Endothelial cell of umbilical vein (primary cell): ENCODE measurements around the gene CHURC1. TPM values are rescaled to one million over a fixed set of nuclear protein-coding genes. Genes with fewer than 3 reads are reported as not detected.

ENCODE experiments used
- BruUV-seq: library from RNA; stranded (reverse); fragments of 400-500 nt; replicated peaks from 2 replicates; lab custom pipeline; 2021; lab: Mats Ljungman, UMichigan
- CTCF ChIA-PET: fragments of 300-600, 350-600 bp; sonication (Branson Sonifier 250); formaldehyde crosslinking; loops from one replicate; lab custom pipeline; 2021; ENCODE audit warnings: antibody characterized with exemption, inconsistent platforms; lab: Charles Lee
- POLR2A ChIA-PET: fragments of 300-600, 350-600 bp; sonication (Branson Sonifier 250); formaldehyde crosslinking; loops from one replicate; lab custom pipeline; 2021; ENCODE audit warnings: antibody characterized with exemption, inconsistent platforms; lab: Charles Lee
- DNase-seq: peaks from one replicate; pipeline ENCODE4 v3.0.0-alpha.2; 2011; ENCODE audit warnings: low read depth, low spot score
- FAIRE-seq: peaks from 2 replicates; lab custom pipeline; 2011; peaks lifted over from hg19 to GRCh38; lab: Jason Lieb, UNC
- H2AFZ ChIP-seq: 2 replicates; pipeline ENCODE4 v1.6.0; 2012; ENCODE audit warnings: low read depth, low read length, control low read depth, inconsistent platforms
- H3K27ac ChIP-seq: 2 replicates; pipeline ENCODE4 v1.5.1; 2011; ENCODE audit warnings: low read depth, mild to moderate bottlenecking, control low read depth, low read length, moderate library complexity; ENCODE audit not compliant: insufficient read depth
- H3K27me3 ChIP-seq, 2 experiments: 2 replicates each; pipeline versions ENCODE4 v1.6.0 to v1.6.1; 2011; ENCODE audit warnings: low read length in 2 of 2, mixed read lengths in 1 of 2; ENCODE audit not compliant: control insufficient read depth in 2 of 2, insufficient read depth in 2 of 2
- H3K36me3 ChIP-seq, 2 experiments: 2 replicates in 1 of 2; 3 replicates in 1 of 2; pipeline ENCODE4 v1.5.1; 2011; ENCODE audit warnings: low read length in 2 of 2, mild to moderate bottlenecking in 1 of 2, moderate library complexity in 1 of 2; ENCODE audit not compliant: control insufficient read depth in 2 of 2, insufficient read depth in 2 of 2; ENCODE audit errors: extremely low read depth in 1 of 2
- H3K4me1 ChIP-seq: 3 replicates; pipeline ENCODE4 v1.5.1; 2011; ENCODE audit warnings: mild to moderate bottlenecking, low read length; ENCODE audit not compliant: control insufficient read depth, insufficient read depth; ENCODE audit errors: extremely low read depth
- H3K4me2 ChIP-seq: 2 replicates; pipeline ENCODE4 v1.6.1; 2011; ENCODE audit warnings: low read length, control low read depth, mixed read lengths; ENCODE audit not compliant: insufficient read depth
- H3K4me3 ChIP-seq, 3 experiments: fragments of 200-600 bp in 1 of 3; sonication (generic), shearing (Covaris generic) in 1 of 3; replicated peaks in 1 of 3; 2 replicates each; pipeline ENCODE4 v1.5.1; 2011 to 2016; ENCODE audit warnings: control low read depth in 3 of 3, low read length in 3 of 3, mild to moderate bottlenecking in 2 of 3, inconsistent platforms in 1 of 3, low read depth in 1 of 3, moderate library complexity in 1 of 3; ENCODE audit not compliant: insufficient read depth in 1 of 3
- H3K79me2 ChIP-seq: 2 replicates; pipeline ENCODE4 v1.6.0; 2012; ENCODE audit warnings: low read length, inconsistent platforms; ENCODE audit not compliant: control insufficient read depth, insufficient read depth
- H3K9ac ChIP-seq: replicated peaks from 2 replicates; pipeline ENCODE3; 2011; ENCODE audit warnings: low read length, control low read depth; ENCODE audit not compliant: insufficient read depth; ENCODE audit errors: extremely low read depth
- H3K9me1 ChIP-seq: replicated peaks from 3 replicates; pipeline ENCODE4 v1.6.0; 2011; ENCODE audit warnings: mild to moderate bottlenecking, low read length; ENCODE audit not compliant: control insufficient read depth, insufficient read depth; ENCODE audit errors: extremely low read depth
- H3K9me3 ChIP-seq: replicated peaks from 2 replicates; pipeline ENCODE4 v1.5.1; 2012; ENCODE audit warnings: low read length, inconsistent platforms; ENCODE audit not compliant: control insufficient read depth, insufficient read depth
- H4K20me1 ChIP-seq: replicated peaks from 2 replicates; pipeline ENCODE3; 2011; ENCODE audit warnings: mild to moderate bottlenecking, low read length; ENCODE audit not compliant: control insufficient read depth, insufficient read depth; ENCODE audit errors: extremely low read depth
- EZH2 ChIP-seq: IDR thresholded peaks from 2 replicates; pipeline ENCODE4 v1.6.1; 2012; ENCODE audit warnings: borderline replicate concordance, low read depth, mild to moderate bottlenecking, moderate library complexity, low read length, inconsistent platforms; ENCODE audit not compliant: severe bottlenecking
- FOS ChIP-seq: IDR thresholded peaks from 2 replicates; pipeline ENCODE4 v1.6.1; 2011; ENCODE audit warnings: mild to moderate bottlenecking, low read length, moderate library complexity, borderline replicate concordance; ENCODE audit not compliant: insufficient read depth
- GATA2 ChIP-seq: IDR thresholded peaks from 2 replicates; pipeline ENCODE4 v1.7.0; 2011; ENCODE audit warnings: low read depth, mild to moderate bottlenecking, moderate library complexity, mixed read lengths, low read length; ENCODE audit not compliant: insufficient read length, insufficient read depth
- JUN ChIP-seq: IDR thresholded peaks from 2 replicates; pipeline ENCODE4 v1.6.1; 2011; ENCODE audit warnings: borderline replicate concordance, low read depth; ENCODE audit not compliant: insufficient read length, insufficient read depth
- MAX ChIP-seq: IDR thresholded peaks from 2 replicates; pipeline ENCODE4 v1.6.1; 2011; ENCODE audit not compliant: insufficient read depth, insufficient read length
- MYC ChIP-seq: IDR thresholded peaks from one replicate; pipeline ENCODE4 v1.6.1; 2011; ENCODE audit warnings: mild to moderate bottlenecking, low read depth, low read length
- POLR2A ChIP-seq: IDR thresholded peaks from 2 replicates; pipeline ENCODE4 v1.6.1; 2012; ENCODE audit warnings: low read depth, mild to moderate bottlenecking, control low read depth, low read length
- POLR2AphosphoS5 ChIP-seq: IDR thresholded peaks from 2 replicates; pipeline ENCODE4 v1.6.1; 2012; ENCODE audit warnings: low read depth, mild to moderate bottlenecking, control low read depth, low read length, moderate library complexity; ENCODE audit not compliant: insufficient read depth
- dilution Hi-C: fragments of 300-500 bp; cut with MboI; formaldehyde crosslinking; loops from one replicate; pipeline ENCODE4 v1.15.0; 2019; ENCODE audit warnings: low sequenced_read_pairs; ENCODE audit not compliant: extremely low pct_ligation_motif_present
- intact Hi-C: fragments of 100-400 bp; cut with micrococcal nuclease; formaldehyde crosslinking; loops from one replicate; pipeline ENCODE4 v1.10.0; 2022
- polyA plus RNA-seq, 4 experiments: library from polyadenylated mRNA; depleted of rRNA in 3 of 4; stranded (reverse) in 3 of 4; unstranded in 1 of 4; fragments of >200 nt; gene quantifications; 2 replicates each; pipeline versions ENCODE4 v1.2.1 to v1.2.3, GENCODE V29; 2011 to 2012; ENCODE audit warnings: missing spikeins in 1 of 4
- total RNA-seq: library from RNA; stranded (reverse); gene quantifications from 2 replicates; pipeline ENCODE4 v1.2.3, GENCODE V29; 2021

The CHURC1 gene
- total and polyA plus RNA-seq, 2 donors (not counting 3 experiments of a cell fraction or from before 2014, with no cell fraction given) = 44.4 to 62.2 TPM

- Histone ChIP-seq H3K79me2 (no peaks in the 10 kb centered on the region), H3K9me1 (no peaks in the 10 kb centered on the region), H3K4me2 (no peak overlapping the region), H3K36me3 (no peaks in the 10 kb centered on the region), H2AFZ (no peak overlapping the region), H3K27me3 (peaks cover 20 to 28% of the 10 kb centered on the region in 2 experiments), H3K4me1 (no peaks in the 10 kb centered on the region), H3K4me3 (no peak overlapping the region), H3K9me3 (no peaks in the 10 kb centered on the region), H4K20me1 (no peaks in the 10 kb centered on the region), H3K27ac (no peak overlapping the region), H3K9ac (no peak overlapping the region)
- no TSS peak for BruUV-seq
- CTCF ChIA-PET = interaction anchor here (1.2 to 1.8 kb wide), 4 partner anchors 15 to 36 kb away, joined by 3 to 6 read pairs (median 4); no protein-coding TSS in a partner anchor
- DNase-seq = no peak
- TF ChIP-seq FOS = no peak
- dilution Hi-C loops (no loop called here), intact Hi-C loops (no loop called here)
- POLR2A ChIA-PET = no interaction called here
- FAIRE-seq = no peak
Measured at GRCh38 chr14:64868379-64868778, 45.9 kb upstream of the CHURC1 start.

- dilution Hi-C loops (no loop called here), intact Hi-C loops (no loop called here)
- Histone ChIP-seq H3K27ac (no peak overlapping the region), H3K9me3 (no peaks in the 10 kb centered on the region), H3K9me1 (no peaks in the 10 kb centered on the region), H3K4me3 (no peak overlapping the region), H3K9ac (no peak overlapping the region), H3K4me2 (no peak overlapping the region), H3K4me1 (no peaks in the 10 kb centered on the region), H3K36me3 (no peaks in the 10 kb centered on the region), H3K27me3 (peaks cover 20 to 33% of the 10 kb centered on the region in 2 experiments), H3K79me2 (no peaks in the 10 kb centered on the region), H4K20me1 (no peaks in the 10 kb centered on the region), H2AFZ (no peak overlapping the region)
- no TSS peak for BruUV-seq
- DNase-seq (no peak), FAIRE-seq (no peak)
- CTCF ChIA-PET = interaction anchor here (1.2 to 1.8 kb wide), 4 partner anchors 16 to 35 kb away, joined by 3 to 6 read pairs (median 4); no protein-coding TSS in a partner anchor
- POLR2A ChIA-PET = no interaction called here
- TF ChIP-seq MAX = no peak
- TF ChIP-seq POLR2A = no peak
- no peak for TF ChIP-seq EZH2
- TF ChIP-seq GATA2 = no peak
- no peak for TF ChIP-seq JUN
- TF ChIP-seq MYC = no peak
- TF ChIP-seq POLR2AphosphoS5 = no peak
Measured at GRCh38 chr14:64868841-64869240, 45.4 kb upstream of the CHURC1 start.
